Panc1 (cell line): Measurements from ENCODE around the gene AMBRA1.

Source experiments
- CTCF ChIP-seq: fragments of 450-650 bp; IDR thresholded peaks from 2 replicates; pipeline ENCODE4 v1.5.1; 2017; ENCODE audit warnings: mild to moderate bottlenecking
- POLR2AphosphoS5 ChIP-seq: IDR thresholded peaks from 2 replicates; pipeline ENCODE4 v1.6.1; 2012; ENCODE audit warnings: mild to moderate bottlenecking, low read depth, low read length, moderate library complexity
- REST ChIP-seq, 2 experiments: IDR thresholded peaks; 2 replicates each; pipeline ENCODE4 v1.6.1; 2011 to 2012; ENCODE audit warnings: low read depth in 2 of 2, control low read depth in 1 of 2, low read length in 1 of 2, mild to moderate bottlenecking in 1 of 2, moderate library complexity in 1 of 2; ENCODE audit not compliant: insufficient read depth in 1 of 2
- SIN3A ChIP-seq: IDR thresholded peaks from 2 replicates; pipeline ENCODE4 v1.6.1; 2012; ENCODE audit warnings: low read depth, mild to moderate bottlenecking, low read length, moderate library complexity, borderline replicate concordance; ENCODE audit not compliant: insufficient read depth
- TCF7L2 ChIP-seq: IDR thresholded peaks from 2 replicates; pipeline ENCODE4 v1.6.1; 2011; ENCODE audit warnings: mild to moderate bottlenecking, low read depth, low read length, inconsistent platforms

GRCh38 chr11:46593550-46594373 is at the start of gene AMBRA1:
- TF ChIP-seq CTCF (no peak), POLR2AphosphoS5 (peak; percentile 77), REST (IDR thresholded peaks at IDR 0.05; ENCODE audit: insufficient read depth in 1 of 2, low read depth in 2 of 2, low read length in 1 of 2) (no peak), TCF7L2 (peak; percentile 70; the same call in 1 of the 2 replicates), SIN3A (peak; percentile 75; the same call in 1 of the 2 replicates)
